Transverse colon (tissue), 4 donors: ENCODE data around the gene TTN. TPM values are rescaled to one million over a fixed set of nuclear protein-coding genes. Genes with fewer than 3 reads are reported as not detected.

Experiments
- DNase-seq: peaks from one replicate; pipeline ENCODE4 v3.0.0-alpha.2; 2019
- H3K27ac ChIP-seq, 4 donors: fragments of 200-600 bp; sonication (generic); 2 replicates each; pipeline ENCODE4 v1.5.1; 2016 to 2018; ENCODE audit warnings: inconsistent platforms in 4 of 4
- H3K27me3 ChIP-seq: fragments of 200-600 bp; sonication (generic); 2 replicates; pipeline ENCODE4 v1.5.1; 2017; ENCODE audit warnings: inconsistent platforms
- H3K36me3 ChIP-seq, 4 donors: fragments of 200-600 bp; sonication (generic); 2 replicates each; pipeline ENCODE4 v1.5.1; 2017 to 2019; ENCODE audit warnings: inconsistent platforms in 4 of 4
- H3K4me1 ChIP-seq, 4 donors: fragments of 200-600 bp; sonication (generic); 2 replicates each; pipeline ENCODE4 v1.5.1; 2017 to 2020; ENCODE audit warnings: inconsistent platforms in 4 of 4
- H3K4me3 ChIP-seq, 4 donors: fragments of 200-600 bp; sonication (generic); 1 replicate in 1 of 4; 2 replicates in 3 of 4; pipeline versions ENCODE4 v1.5.1 to v1.6.1; 2017 to 2019; ENCODE audit warnings: inconsistent platforms in 4 of 4
- H3K9me3 ChIP-seq, 2 donors: fragments of 200-600 bp; sonication (generic); 2 replicates each; pipeline ENCODE4 v1.5.1; 2017 to 2019; ENCODE audit warnings: inconsistent platforms in 2 of 2
- EP300 ChIP-seq: sonication (generic); formaldehyde crosslinking; IDR thresholded peaks from one replicate; pipeline ENCODE4 v1.6.1; 2017; ENCODE audit warnings: antibody characterized with exemption, low read depth
- POLR2A ChIP-seq: fragments of 450-650 bp; IDR thresholded peaks from one replicate; pipeline ENCODE4 v1.6.1; 2016; ENCODE audit warnings: antibody characterized with exemption, mild to moderate bottlenecking, moderate library complexity
- POLR2AphosphoS5 ChIP-seq, 3 donors: sonication (generic); formaldehyde crosslinking; IDR thresholded peaks; one replicate each; pipeline ENCODE4 v1.6.1; 2016; ENCODE audit warnings: antibody characterized with exemption in 3 of 3
- WGBS, 2 donors: methylation state at CpG; one replicate each; pipeline ENCODE4 v1.1.5; 2018; ENCODE audit warnings: low coverage in 1 of 2; 5-methylcytosine and 5-hydroxymethylcytosine counted together
- in situ Hi-C, 4 donors: fragments of 200-750 bp; cut with MboI; loops; one replicate each; pipeline versions ENCODE4 v1.15.0 to v1.15.1; 2017; ENCODE audit warnings: low sequenced_read_pairs in 3 of 4, low pct_ligation_motif_present in 1 of 4, low pct_unique_long_range_greater_than_20kb in 1 of 4
- intact Hi-C: fragments of 100-400 bp; cut with DNase I; formaldehyde crosslinking; loops from one replicate; pipeline ENCODE4 v1.15.1; 2023; ENCODE audit warnings: low total_unique reads
- total RNA-seq, 4 donors: library from RNA; depleted of rRNA; stranded (reverse); fragments of >200 nt; gene quantifications; one replicate each; pipeline ENCODE4 v1.1.0, GENCODE V29; 2016
- TF ChIP-seq, protein P1 (sequence below), 5 experiments: fragments of 200-600 bp in 3 of 5; fragments of 450-650 bp in 2 of 5; sonication (generic) in 3 of 5; IDR thresholded peaks; 1 replicate in 2 of 5; 2 replicates in 3 of 5; pipeline ENCODE4 v1.5.1; 2016 to 2017; ENCODE audit warnings: antibody characterized with exemption in 5 of 5, inconsistent platforms in 3 of 5, mild to moderate bottlenecking in 2 of 5, moderate library complexity in 1 of 5

The TTN gene
- total RNA-seq, 4 donors from 2014 or later: 6.2 to 43.4 (median 18.1) TPM

DNA sequence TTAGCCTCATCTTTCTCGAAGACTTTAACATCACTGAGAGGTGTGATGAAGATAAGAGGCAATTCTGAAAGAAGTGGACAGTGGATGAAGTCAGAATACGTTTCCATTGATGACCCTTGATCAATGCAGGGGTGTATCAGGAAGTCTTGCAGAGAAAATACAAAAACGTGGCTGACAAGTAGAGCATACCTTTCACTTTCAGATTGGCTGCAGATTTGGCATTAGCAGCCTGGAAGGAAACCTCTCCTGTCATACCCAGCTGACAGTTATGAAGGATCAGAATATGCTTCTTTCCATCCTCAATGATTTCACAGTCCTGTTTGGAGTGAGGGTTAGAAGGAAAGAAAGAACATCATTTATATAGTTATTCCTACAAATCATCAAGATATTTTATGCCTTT lies 174.5 kb downstream of the TTN start:
- no peaks in the 10 kb centered on the region for H3K27me3 ChIP-seq
- no peak overlapping the region for H3K4me3 ChIP-seq
- TF ChIP-seq EP300: no peak
- TF ChIP-seq POLR2A: no peak
- TF ChIP-seq, protein P1, sequence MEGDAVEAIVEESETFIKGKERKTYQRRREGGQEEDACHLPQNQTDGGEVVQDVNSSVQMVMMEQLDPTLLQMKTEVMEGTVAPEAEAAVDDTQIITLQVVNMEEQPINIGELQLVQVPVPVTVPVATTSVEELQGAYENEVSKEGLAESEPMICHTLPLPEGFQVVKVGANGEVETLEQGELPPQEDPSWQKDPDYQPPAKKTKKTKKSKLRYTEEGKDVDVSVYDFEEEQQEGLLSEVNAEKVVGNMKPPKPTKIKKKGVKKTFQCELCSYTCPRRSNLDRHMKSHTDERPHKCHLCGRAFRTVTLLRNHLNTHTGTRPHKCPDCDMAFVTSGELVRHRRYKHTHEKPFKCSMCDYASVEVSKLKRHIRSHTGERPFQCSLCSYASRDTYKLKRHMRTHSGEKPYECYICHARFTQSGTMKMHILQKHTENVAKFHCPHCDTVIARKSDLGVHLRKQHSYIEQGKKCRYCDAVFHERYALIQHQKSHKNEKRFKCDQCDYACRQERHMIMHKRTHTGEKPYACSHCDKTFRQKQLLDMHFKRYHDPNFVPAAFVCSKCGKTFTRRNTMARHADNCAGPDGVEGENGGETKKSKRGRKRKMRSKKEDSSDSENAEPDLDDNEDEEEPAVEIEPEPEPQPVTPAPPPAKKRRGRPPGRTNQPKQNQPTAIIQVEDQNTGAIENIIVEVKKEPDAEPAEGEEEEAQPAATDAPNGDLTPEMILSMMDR (IDR thresholded peaks at IDR 0.05): no peak
- TF ChIP-seq POLR2AphosphoS5 (IDR thresholded peaks at IDR 0.05): no peak
- intact Hi-C loops (no loop called here), in situ Hi-C loops (no loop called here)
- DNase-seq: no peak
- H3K4me1 ChIP-seq: no peaks in the 10 kb centered on the region
- WGBS, 2 donors: 34 to 38% methylated on average over 3 of the region's 3 CpGs
- H3K9me3 ChIP-seq: no peaks in the 10 kb centered on the region
- no peak overlapping the region for H3K27ac ChIP-seq
- no peaks in the 10 kb centered on the region for H3K36me3 ChIP-seq

DNA sequence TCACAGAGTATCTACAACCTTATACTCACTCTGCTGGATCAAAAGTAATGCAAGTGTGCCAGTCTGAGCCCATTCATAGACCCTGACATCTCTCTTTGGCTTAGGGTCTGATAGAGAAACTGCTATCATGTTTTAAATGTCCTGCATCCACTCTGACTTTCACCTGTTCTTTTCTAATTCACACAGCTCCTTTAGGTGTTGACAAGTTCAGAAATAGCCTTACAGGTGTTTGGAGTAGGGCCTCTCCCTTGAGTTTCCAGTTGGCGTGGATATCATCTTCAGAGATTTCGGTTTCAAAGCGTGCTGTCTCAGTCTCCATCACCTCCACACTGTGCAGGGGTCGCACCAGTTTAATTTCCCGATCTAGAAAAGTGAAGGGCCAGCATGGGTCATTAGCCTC lies 176.6 kb downstream of the TTN start:
- no peaks in the 10 kb centered on the region for H3K36me3 ChIP-seq
- TF ChIP-seq POLR2AphosphoS5 (IDR thresholded peaks at IDR 0.05) (no peak), EP300 (no peak), POLR2A (no peak)
- TF ChIP-seq, protein P1 (IDR thresholded peaks at IDR 0.05): no peak
- no peaks in the 10 kb centered on the region for H3K4me1 ChIP-seq
- no peak overlapping the region for H3K27ac ChIP-seq
- H3K4me3 ChIP-seq: no peak overlapping the region
- intact Hi-C loops: no loop called here
- WGBS, 2 donors: 80 to 95% methylated on average over 2 to 5 of the region's 5 CpGs
- DNase-seq: no peak
- H3K9me3 ChIP-seq: no peaks in the 10 kb centered on the region
- in situ Hi-C loops: no loop called here
- H3K27me3 ChIP-seq: no peaks in the 10 kb centered on the region

DNA sequence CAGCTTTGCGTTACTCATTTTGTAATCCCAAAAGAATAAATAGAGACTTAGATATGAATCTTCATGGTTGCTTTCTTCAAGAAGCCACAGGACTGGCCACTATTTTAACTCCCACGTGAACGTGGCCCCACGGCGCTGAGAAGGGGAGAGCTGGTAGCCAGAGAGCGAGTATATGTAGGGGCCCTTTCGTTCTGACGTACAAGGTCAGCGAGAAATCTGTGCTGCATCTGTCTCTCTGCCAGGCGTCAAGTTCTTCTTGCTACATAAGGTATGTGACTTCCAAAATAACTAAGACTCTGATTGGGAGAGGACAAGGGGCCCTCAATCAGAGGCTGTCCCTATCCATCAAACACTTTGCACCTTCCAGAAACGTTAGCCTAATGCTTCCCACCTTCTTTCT lies 177.8 kb downstream of the TTN start:
- Histone ChIP-seq H3K27ac (no peak overlapping the region), H3K9me3 (no peaks in the 10 kb centered on the region), H3K4me3 (no peak overlapping the region), H3K36me3 (no peaks in the 10 kb centered on the region), H3K4me1 (no peaks in the 10 kb centered on the region), H3K27me3 (no peaks in the 10 kb centered on the region)
- TF ChIP-seq POLR2A (no peak), EP300 (no peak), POLR2AphosphoS5 (IDR thresholded peaks at IDR 0.05) (no peak)
- TF ChIP-seq, protein P1 (IDR thresholded peaks at IDR 0.05): no peak
- in situ Hi-C loops (no loop called here), intact Hi-C loops (no loop called here)
- no peak for DNase-seq
- WGBS, 2 donors: 64 to 88% methylated on average over 2 to 11 of the region's 11 CpGs

DNA sequence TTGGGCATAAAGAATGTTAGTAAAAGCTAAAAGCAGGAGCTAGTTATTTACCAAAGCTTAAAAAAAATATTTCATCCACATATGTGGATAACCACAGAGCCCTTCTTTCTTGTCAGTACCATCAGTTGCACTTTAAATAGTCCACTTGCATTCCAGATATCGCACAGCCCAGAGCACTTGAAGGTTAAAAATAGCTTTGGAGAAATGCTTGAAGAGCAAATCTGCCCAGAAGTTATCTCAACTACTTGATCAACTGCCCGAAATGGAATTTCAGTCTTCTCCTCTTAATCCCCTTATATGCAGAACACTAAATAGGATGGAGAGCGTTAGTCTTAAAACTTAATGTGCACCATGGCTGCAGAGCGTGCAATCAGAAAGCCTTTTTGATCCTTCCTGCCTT lies 178.6 kb downstream of the TTN start:
- TF ChIP-seq EP300 (no peak), POLR2AphosphoS5 (IDR thresholded peaks at IDR 0.05) (no peak), POLR2A (no peak)
- TF ChIP-seq, protein P1 (IDR thresholded peaks at IDR 0.05): no peak
- 86% methylated on average over 4 of the region's 4 CpGs for WGBS, 2 donors

More for the DNA sequence above, 178.6 kb downstream of the TTN start:
- in situ Hi-C loops (no loop called here), intact Hi-C loops (no loop called here)
- Histone ChIP-seq H3K27ac (no peak overlapping the region), H3K4me1 (no peaks in the 10 kb centered on the region), H3K9me3 (no peaks in the 10 kb centered on the region), H3K27me3 (no peaks in the 10 kb centered on the region), H3K4me3 (no peak overlapping the region), H3K36me3 (no peaks in the 10 kb centered on the region)
- DNase-seq: no peak
